Panc1 (cell line): ENCODE results near the gene ARFGEF3. TPM values are rescaled to one million over a fixed set of nuclear protein-coding genes. Genes with fewer than 3 reads are reported as not detected.

ENCODE experiments used
- ATAC-seq: fragments of 200-7000 bp; cut with Tn5 transposase; 2 replicates; pipeline ENCODE4 v1.9.1; 2020; ENCODE audit warnings: mild to moderate bottlenecking, moderate library complexity
- BruUV-seq: library from RNA; stranded (reverse); fragments of 400-500 nt; replicated peaks from 2 replicates; lab custom pipeline; 2021; lab: Mats Ljungman, UMichigan
- CTCF ChIA-PET: fragments of 300-600 bp; sonication (Branson Sonifier 250); formaldehyde crosslinking; loops from one replicate; lab custom pipeline; 2022; ENCODE audit warnings: antibody characterized with exemption; lab: Charles Lee
- POLR2A ChIA-PET: fragments of 300-600 bp; sonication (Branson Sonifier 250); formaldehyde crosslinking; loops from one replicate; lab custom pipeline; 2022; ENCODE audit warnings: antibody characterized with exemption; lab: Charles Lee
- DNase-seq: peaks from one replicate; pipeline ENCODE4 v3.0.0-alpha.2; 2010; ENCODE audit warnings: low read depth, low spot score
- H3K27ac ChIP-seq: 2 replicates; pipeline ENCODE4 v1.5.1; 2011; ENCODE audit warnings: mild to moderate bottlenecking, low read length, inconsistent platforms
- H3K27me3 ChIP-seq: fragments of 200-500 bp; sonication (Bioruptor generic); 2 replicates; pipeline ENCODE4 v1.6.0; 2014; ENCODE audit warnings: low read length, inconsistent platforms; ENCODE audit not compliant: control insufficient read depth, insufficient read depth
- H3K36me3 ChIP-seq: fragments of 200-500 bp; sonication (Bioruptor generic); 2 replicates; pipeline ENCODE4 v1.5.1; 2014; ENCODE audit warnings: inconsistent platforms, mild to moderate bottlenecking, low read length, moderate library complexity; ENCODE audit not compliant: control insufficient read depth, insufficient read depth
- H3K4me1 ChIP-seq: 2 replicates; pipeline ENCODE4 v1.5.1; 2011; ENCODE audit warnings: inconsistent platforms, mild to moderate bottlenecking, low read length, moderate library complexity; ENCODE audit not compliant: control insufficient read depth, insufficient read depth
- H3K4me3 ChIP-seq, 2 experiments: 2 replicates each; pipeline ENCODE4 v1.5.1; 2011 to 2012; ENCODE audit warnings: low read depth in 2 of 2, low read length in 2 of 2, mild to moderate bottlenecking in 2 of 2, inconsistent platforms in 1 of 2, moderate library complexity in 1 of 2
- H3K9me3 ChIP-seq: fragments of 200-500 bp; sonication (Bioruptor generic); 2 replicates; pipeline ENCODE4 v1.5.1; 2014; ENCODE audit warnings: low read depth, mild to moderate bottlenecking, inconsistent platforms, low read length, moderate library complexity; ENCODE audit not compliant: control insufficient read depth, insufficient read depth
- CTCF ChIP-seq: fragments of 450-650 bp; IDR thresholded peaks from 2 replicates; pipeline ENCODE4 v1.5.1; 2017; ENCODE audit warnings: mild to moderate bottlenecking
- POLR2AphosphoS5 ChIP-seq: IDR thresholded peaks from 2 replicates; pipeline ENCODE4 v1.6.1; 2012; ENCODE audit warnings: mild to moderate bottlenecking, low read depth, low read length, moderate library complexity
- REST ChIP-seq, 2 experiments: IDR thresholded peaks; 2 replicates each; pipeline ENCODE4 v1.6.1; 2011 to 2012; ENCODE audit warnings: low read depth in 2 of 2, control low read depth in 1 of 2, low read length in 1 of 2, mild to moderate bottlenecking in 1 of 2, moderate library complexity in 1 of 2; ENCODE audit not compliant: insufficient read depth in 1 of 2
- SIN3A ChIP-seq: IDR thresholded peaks from 2 replicates; pipeline ENCODE4 v1.6.1; 2012; ENCODE audit warnings: low read depth, mild to moderate bottlenecking, low read length, moderate library complexity, borderline replicate concordance; ENCODE audit not compliant: insufficient read depth
- TCF7L2 ChIP-seq: IDR thresholded peaks from 2 replicates; pipeline ENCODE4 v1.6.1; 2011; ENCODE audit warnings: mild to moderate bottlenecking, low read depth, low read length, inconsistent platforms
- in situ Hi-C: cut with HindIII; loops from 2 replicates; pipeline ENCODE4 v1.10.0; 2016; ENCODE audit warnings: low sequenced_read_pairs, low pct_unique_long_range_greater_than_20kb
- intact Hi-C: fragments of 100-400 bp; cut with micrococcal nuclease; formaldehyde crosslinking; loops from one replicate; pipeline ENCODE4 v1.10.0; 2022; ENCODE audit not compliant: unreplicated experiment
- total RNA-seq: library from RNA; stranded (reverse); gene quantifications from one replicate; pipeline ENCODE4 v1.2.1, GENCODE V29; 2021; ENCODE audit not compliant: unreplicated experiment

The ARFGEF3 gene
- total RNA-seq, 1 experiment from 2014 or later, result 1.5 TPM

- Histone ChIP-seq H3K4me1 (no peaks in the 10 kb centered on the region), H3K27me3 (no peaks in the 10 kb centered on the region), H3K4me3 (no peak overlapping the region), H3K27ac (no peak overlapping the region), H3K9me3 (no peaks in the 10 kb centered on the region), H3K36me3 (no peaks in the 10 kb centered on the region)
- in situ Hi-C loops, result no loop called here
- DNase-seq, result no peak
- ChIA-PET POLR2A (no interaction called here), CTCF (no interaction called here)
- no TSS peak for BruUV-seq
- TF ChIP-seq CTCF (no peak), REST (IDR thresholded peaks at IDR 0.05; ENCODE audit: insufficient read depth in 1 of 2, low read depth in 2 of 2, low read length in 1 of 2) (no peak), POLR2AphosphoS5 (no peak), SIN3A (no peak), TCF7L2 (no peak)
- no peak for ATAC-seq
- intact Hi-C loops, result no loop called here
Measured at GRCh38 chr6:138296381-138296780, 134.6 kb downstream of the ARFGEF3 start.

GRCh38 chr6:138296786-138297185 is 135.0 kb downstream of the ARFGEF3 start:
- Histone ChIP-seq H3K36me3 (no peaks in the 10 kb centered on the region), H3K9me3 (no peaks in the 10 kb centered on the region), H3K27me3 (no peaks in the 10 kb centered on the region), H3K4me3 (no peak overlapping the region), H3K27ac (no peak overlapping the region), H3K4me1 (no peaks in the 10 kb centered on the region)
- in situ Hi-C loops (no loop called here), intact Hi-C loops (no loop called here)
- no peak for ATAC-seq
- BruUV-seq, result no TSS peak
- TF ChIP-seq CTCF, result no peak
- no peak for TF ChIP-seq REST (IDR thresholded peaks at IDR 0.05; ENCODE audit: insufficient read depth in 1 of 2, low read depth in 2 of 2, low read length in 1 of 2)
- no peak for TF ChIP-seq SIN3A
- no peak for TF ChIP-seq TCF7L2
- TF ChIP-seq POLR2AphosphoS5, result no peak
- ChIA-PET CTCF (no interaction called here), POLR2A (no interaction called here)
- DNase-seq, result no peak
